ENCODE data around the gene CPA1.

DNA sequence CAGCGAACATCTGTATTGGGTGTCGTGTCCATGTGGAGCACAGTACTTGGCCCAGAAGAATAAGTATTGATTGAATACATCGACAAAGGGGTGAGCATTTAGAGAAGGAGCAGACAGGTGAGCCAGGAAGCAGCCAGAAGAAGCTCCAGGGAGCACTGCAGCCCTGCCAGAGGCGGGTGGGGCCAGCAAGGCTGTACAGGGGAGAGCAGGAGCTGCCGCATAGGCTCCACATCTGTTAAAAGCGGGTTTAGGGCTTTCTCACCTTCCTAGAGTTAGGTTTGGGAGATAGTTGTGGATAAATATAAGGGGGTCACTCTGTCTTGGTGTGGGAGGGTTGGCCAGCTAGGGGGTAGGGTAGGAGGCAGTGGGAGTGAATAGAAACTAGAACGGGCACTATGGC lies 1.3 kb upstream of the CPA1 start:
- TF ChIP-seq RAD21 (IDR thresholded peaks at IDR 0.05; ENCODE audit: low read depth) (no peak), EP300 (IDR thresholded peaks at IDR 0.05; ENCODE audit: borderline replicate concordance) (no peak), TAF1 (IDR thresholded peaks at IDR 0.05; ENCODE audit: low read depth) (no peak), TCF12 (IDR thresholded peaks at IDR 0.05; ENCODE audit: low read depth) (no peak), CEBPB (IDR thresholded peaks at IDR 0.05) (no peak), FOXM1 (IDR thresholded peaks at IDR 0.05; ENCODE audit: borderline replicate concordance, low read depth) (no peak), CREB1 (IDR thresholded peaks at IDR 0.05; ENCODE audit: low read depth) (no peak), YY1 (IDR thresholded peaks at IDR 0.05; ENCODE audit: low read depth) (no peak), EGR1 (IDR thresholded peaks at IDR 0.05) (no peak)
- TF ChIP-seq, protein P1, sequence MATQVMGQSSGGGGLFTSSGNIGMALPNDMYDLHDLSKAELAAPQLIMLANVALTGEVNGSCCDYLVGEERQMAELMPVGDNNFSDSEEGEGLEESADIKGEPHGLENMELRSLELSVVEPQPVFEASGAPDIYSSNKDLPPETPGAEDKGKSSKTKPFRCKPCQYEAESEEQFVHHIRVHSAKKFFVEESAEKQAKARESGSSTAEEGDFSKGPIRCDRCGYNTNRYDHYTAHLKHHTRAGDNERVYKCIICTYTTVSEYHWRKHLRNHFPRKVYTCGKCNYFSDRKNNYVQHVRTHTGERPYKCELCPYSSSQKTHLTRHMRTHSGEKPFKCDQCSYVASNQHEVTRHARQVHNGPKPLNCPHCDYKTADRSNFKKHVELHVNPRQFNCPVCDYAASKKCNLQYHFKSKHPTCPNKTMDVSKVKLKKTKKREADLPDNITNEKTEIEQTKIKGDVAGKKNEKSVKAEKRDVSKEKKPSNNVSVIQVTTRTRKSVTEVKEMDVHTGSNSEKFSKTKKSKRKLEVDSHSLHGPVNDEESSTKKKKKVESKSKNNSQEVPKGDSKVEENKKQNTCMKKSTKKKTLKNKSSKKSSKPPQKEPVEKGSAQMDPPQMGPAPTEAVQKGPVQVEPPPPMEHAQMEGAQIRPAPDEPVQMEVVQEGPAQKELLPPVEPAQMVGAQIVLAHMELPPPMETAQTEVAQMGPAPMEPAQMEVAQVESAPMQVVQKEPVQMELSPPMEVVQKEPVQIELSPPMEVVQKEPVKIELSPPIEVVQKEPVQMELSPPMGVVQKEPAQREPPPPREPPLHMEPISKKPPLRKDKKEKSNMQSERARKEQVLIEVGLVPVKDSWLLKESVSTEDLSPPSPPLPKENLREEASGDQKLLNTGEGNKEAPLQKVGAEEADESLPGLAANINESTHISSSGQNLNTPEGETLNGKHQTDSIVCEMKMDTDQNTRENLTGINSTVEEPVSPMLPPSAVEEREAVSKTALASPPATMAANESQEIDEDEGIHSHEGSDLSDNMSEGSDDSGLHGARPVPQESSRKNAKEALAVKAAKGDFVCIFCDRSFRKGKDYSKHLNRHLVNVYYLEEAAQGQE (IDR thresholded peaks at IDR 0.05; ENCODE audit: low read depth), result no peak
